ENCODE data around the gene SRGAP2B. TPM values are rescaled to one million over a fixed set of nuclear protein-coding genes. Genes with fewer than 3 reads are reported as not detected.
"Not testable (repeated sequence)": the region's sequence is repeated elsewhere in the genome, so short reads cannot be mapped to it uniquely, and the experiment has no call there.

Gene SRGAP2B
- total and polyA plus RNA-seq, 2 donors from 2014 or later: 9.3 to 38.4 TPM

- intact Hi-C loops (cut with DNase I); DNase-seq; H3K4me3 ChIP-seq (ENCODE audit: low read length in 3 of 3); FAIRE-seq; H3K4me1 ChIP-seq (ENCODE audit: control insufficient read depth in 2 of 3, insufficient read depth in 2 of 3, low read depth in 1 of 3, low read length in 3 of 3); H3K27ac ChIP-seq (ENCODE audit: low read depth in 2 of 2, low read length in 2 of 2); H3K9me3 ChIP-seq (ENCODE audit: control insufficient read depth in 2 of 3, insufficient read depth in 1 of 3, low read length in 3 of 3); H3K36me3 ChIP-seq (ENCODE audit: control insufficient read depth in 2 of 3, insufficient read depth in 3 of 3, low read length in 3 of 3); H3K27me3 ChIP-seq (ENCODE audit: control insufficient read depth, insufficient read depth, low read length); H3K9ac ChIP-seq (ENCODE audit: low read length in 3 of 3): not testable (repeated sequence)
Measured at GRCh38 chr1:145063285-145063684, 31.8 kb downstream of the SRGAP2B start.

GRCh38 chr1:145058184-145058583 is 36.9 kb downstream of the SRGAP2B start:
- H3K27me3 ChIP-seq (ENCODE audit: control insufficient read depth, insufficient read depth, low read length); H3K27ac ChIP-seq (ENCODE audit: low read depth in 2 of 2, low read length in 2 of 2); H3K4me1 ChIP-seq (ENCODE audit: control insufficient read depth in 2 of 3, insufficient read depth in 2 of 3, low read depth in 1 of 3, low read length in 3 of 3); H3K9me3 ChIP-seq (ENCODE audit: control insufficient read depth in 2 of 3, insufficient read depth in 1 of 3, low read length in 3 of 3); DNase-seq; H3K4me3 ChIP-seq (ENCODE audit: low read length in 3 of 3); H3K9ac ChIP-seq (ENCODE audit: low read length in 3 of 3); intact Hi-C loops (cut with DNase I); H3K36me3 ChIP-seq (ENCODE audit: control insufficient read depth in 2 of 3, insufficient read depth in 3 of 3, low read length in 3 of 3); FAIRE-seq: not testable (repeated sequence)

- H3K4me1 ChIP-seq (ENCODE audit: control insufficient read depth in 2 of 3, insufficient read depth in 2 of 3, low read depth in 1 of 3, low read length in 3 of 3); FAIRE-seq; H3K27ac ChIP-seq (ENCODE audit: low read depth in 2 of 2, low read length in 2 of 2); H3K36me3 ChIP-seq (ENCODE audit: control insufficient read depth in 2 of 3, insufficient read depth in 3 of 3, low read length in 3 of 3); H3K27me3 ChIP-seq (ENCODE audit: control insufficient read depth, insufficient read depth, low read length); intact Hi-C loops (cut with DNase I); H3K9ac ChIP-seq (ENCODE audit: low read length in 3 of 3); H3K9me3 ChIP-seq (ENCODE audit: control insufficient read depth in 2 of 3, insufficient read depth in 1 of 3, low read length in 3 of 3); DNase-seq; H3K4me3 ChIP-seq (ENCODE audit: low read length in 3 of 3): not testable (repeated sequence)
Measured at GRCh38 chr1:145055217-145055760, 39.8 kb downstream of the SRGAP2B start.

GRCh38 chr1:145053428-145053827 is 41.7 kb downstream of the SRGAP2B start:
- FAIRE-seq; H3K27me3 ChIP-seq (ENCODE audit: control insufficient read depth, insufficient read depth, low read length); H3K4me3 ChIP-seq (ENCODE audit: low read length in 3 of 3); H3K27ac ChIP-seq (ENCODE audit: low read depth in 2 of 2, low read length in 2 of 2); H3K9me3 ChIP-seq (ENCODE audit: control insufficient read depth in 2 of 3, insufficient read depth in 1 of 3, low read length in 3 of 3); DNase-seq; H3K4me1 ChIP-seq (ENCODE audit: control insufficient read depth in 2 of 3, insufficient read depth in 2 of 3, low read depth in 1 of 3, low read length in 3 of 3); intact Hi-C loops (cut with DNase I); H3K9ac ChIP-seq (ENCODE audit: low read length in 3 of 3); H3K36me3 ChIP-seq (ENCODE audit: control insufficient read depth in 2 of 3, insufficient read depth in 3 of 3, low read length in 3 of 3): not testable (repeated sequence)

- FAIRE-seq; DNase-seq; H3K4me3 ChIP-seq (ENCODE audit: low read length in 3 of 3); H3K27ac ChIP-seq (ENCODE audit: low read depth in 2 of 2, low read length in 2 of 2); intact Hi-C loops (cut with DNase I); H3K27me3 ChIP-seq (ENCODE audit: control insufficient read depth, insufficient read depth, low read length); H3K9me3 ChIP-seq (ENCODE audit: control insufficient read depth in 2 of 3, insufficient read depth in 1 of 3, low read length in 3 of 3); H3K36me3 ChIP-seq (ENCODE audit: control insufficient read depth in 2 of 3, insufficient read depth in 3 of 3, low read length in 3 of 3); H3K9ac ChIP-seq (ENCODE audit: low read length in 3 of 3); H3K4me1 ChIP-seq (ENCODE audit: control insufficient read depth in 2 of 3, insufficient read depth in 2 of 3, low read depth in 1 of 3, low read length in 3 of 3): not testable (repeated sequence)
Measured at GRCh38 chr1:145052019-145052776, 42.9 kb downstream of the SRGAP2B start.

GRCh38 chr1:145048181-145048856 is 46.8 kb downstream of the SRGAP2B start:
- H3K27ac ChIP-seq (ENCODE audit: low read depth in 2 of 2, low read length in 2 of 2); H3K4me3 ChIP-seq (ENCODE audit: low read length in 3 of 3); H3K9me3 ChIP-seq (ENCODE audit: control insufficient read depth in 2 of 3, insufficient read depth in 1 of 3, low read length in 3 of 3); H3K27me3 ChIP-seq (ENCODE audit: control insufficient read depth, insufficient read depth, low read length); intact Hi-C loops (cut with DNase I); DNase-seq; H3K36me3 ChIP-seq (ENCODE audit: control insufficient read depth in 2 of 3, insufficient read depth in 3 of 3, low read length in 3 of 3); H3K4me1 ChIP-seq (ENCODE audit: control insufficient read depth in 2 of 3, insufficient read depth in 2 of 3, low read depth in 1 of 3, low read length in 3 of 3); FAIRE-seq; H3K9ac ChIP-seq (ENCODE audit: low read length in 3 of 3): not testable (repeated sequence)

- H3K4me1 ChIP-seq (ENCODE audit: control insufficient read depth in 2 of 3, insufficient read depth in 2 of 3, low read depth in 1 of 3, low read length in 3 of 3); H3K27me3 ChIP-seq (ENCODE audit: control insufficient read depth, insufficient read depth, low read length); H3K4me3 ChIP-seq (ENCODE audit: low read length in 3 of 3); intact Hi-C loops (cut with DNase I); FAIRE-seq; DNase-seq; H3K9me3 ChIP-seq (ENCODE audit: control insufficient read depth in 2 of 3, insufficient read depth in 1 of 3, low read length in 3 of 3); H3K9ac ChIP-seq (ENCODE audit: low read length in 3 of 3); H3K36me3 ChIP-seq (ENCODE audit: control insufficient read depth in 2 of 3, insufficient read depth in 3 of 3, low read length in 3 of 3); H3K27ac ChIP-seq (ENCODE audit: low read depth in 2 of 2, low read length in 2 of 2): not testable (repeated sequence)
Measured at GRCh38 chr1:145047553-145047952, 47.6 kb downstream of the SRGAP2B start.

- not testable (repeated sequence) for FAIRE-seq; H3K27ac ChIP-seq (ENCODE audit: low read depth in 2 of 2, low read length in 2 of 2)
Measured at GRCh38 chr1:145045571-145046273, 49.4 kb downstream of the SRGAP2B start.

More at GRCh38 chr1:145045571-145046273, 49.4 kb downstream of the SRGAP2B start:
- DNase-seq; H3K9me3 ChIP-seq (ENCODE audit: control insufficient read depth in 2 of 3, insufficient read depth in 1 of 3, low read length in 3 of 3); intact Hi-C loops (cut with DNase I); H3K4me1 ChIP-seq (ENCODE audit: control insufficient read depth in 2 of 3, insufficient read depth in 2 of 3, low read depth in 1 of 3, low read length in 3 of 3); H3K27me3 ChIP-seq (ENCODE audit: control insufficient read depth, insufficient read depth, low read length); H3K9ac ChIP-seq (ENCODE audit: low read length in 3 of 3); H3K4me3 ChIP-seq (ENCODE audit: low read length in 3 of 3); H3K36me3 ChIP-seq (ENCODE audit: control insufficient read depth in 2 of 3, insufficient read depth in 3 of 3, low read length in 3 of 3): not testable (repeated sequence)

Data from kidney (tissue), 11 donors.